ENCODE results near the gene SLC24A1.

Gene SLC24A1

DNA sequence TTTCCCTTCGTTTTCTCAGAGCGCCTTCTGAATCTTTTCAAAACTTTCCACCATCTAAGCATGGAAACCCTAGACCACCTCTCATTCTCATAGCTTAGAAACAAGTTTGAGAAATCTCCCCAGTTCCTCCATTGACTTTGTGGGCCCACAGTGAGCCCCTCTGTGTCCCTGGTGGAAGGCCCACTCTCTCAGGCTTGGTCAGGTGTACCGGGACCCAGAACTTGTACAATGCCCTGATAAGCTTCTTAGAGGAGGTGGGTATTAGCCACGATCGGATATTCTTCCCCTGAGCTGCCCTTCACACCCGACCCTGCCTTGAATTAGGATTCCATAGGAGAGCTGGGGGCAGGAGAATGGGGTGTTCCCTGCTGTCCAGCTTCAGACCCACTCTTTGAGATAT, at the start of gene SLC24A1:
SLC24A1 (plus strand) TSS at position 301 of the 400 bp plus-strand sequence. CDS start 2,143 bp downstream, outside the sequence.
- no peak for DNase-seq (ENCODE audit: low read depth, low spot score)
- ChIA-PET CTCF (interaction anchor here (0.6 to 5.9 kb wide), 4 partner anchors 9 to 229 kb away, joined by 4 to 45 read pairs (median 4); partner anchors contain the start of gene INTS14), POLR2A (interaction anchor here (1.5 kb wide), 1 partner anchor 11 kb away, joined by 3 read pairs; the partner anchor contains the start of gene INTS14)
- no peak within 1 kb of the TSS for H3K4me3 ChIP-seq (ENCODE audit: low read depth, low read length)
- TF ChIP-seq, protein P1, sequence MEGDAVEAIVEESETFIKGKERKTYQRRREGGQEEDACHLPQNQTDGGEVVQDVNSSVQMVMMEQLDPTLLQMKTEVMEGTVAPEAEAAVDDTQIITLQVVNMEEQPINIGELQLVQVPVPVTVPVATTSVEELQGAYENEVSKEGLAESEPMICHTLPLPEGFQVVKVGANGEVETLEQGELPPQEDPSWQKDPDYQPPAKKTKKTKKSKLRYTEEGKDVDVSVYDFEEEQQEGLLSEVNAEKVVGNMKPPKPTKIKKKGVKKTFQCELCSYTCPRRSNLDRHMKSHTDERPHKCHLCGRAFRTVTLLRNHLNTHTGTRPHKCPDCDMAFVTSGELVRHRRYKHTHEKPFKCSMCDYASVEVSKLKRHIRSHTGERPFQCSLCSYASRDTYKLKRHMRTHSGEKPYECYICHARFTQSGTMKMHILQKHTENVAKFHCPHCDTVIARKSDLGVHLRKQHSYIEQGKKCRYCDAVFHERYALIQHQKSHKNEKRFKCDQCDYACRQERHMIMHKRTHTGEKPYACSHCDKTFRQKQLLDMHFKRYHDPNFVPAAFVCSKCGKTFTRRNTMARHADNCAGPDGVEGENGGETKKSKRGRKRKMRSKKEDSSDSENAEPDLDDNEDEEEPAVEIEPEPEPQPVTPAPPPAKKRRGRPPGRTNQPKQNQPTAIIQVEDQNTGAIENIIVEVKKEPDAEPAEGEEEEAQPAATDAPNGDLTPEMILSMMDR (IDR thresholded peaks at IDR 0.05; ENCODE audit: insufficient read depth, low read length, missing control alignments) = no peak

DNA sequence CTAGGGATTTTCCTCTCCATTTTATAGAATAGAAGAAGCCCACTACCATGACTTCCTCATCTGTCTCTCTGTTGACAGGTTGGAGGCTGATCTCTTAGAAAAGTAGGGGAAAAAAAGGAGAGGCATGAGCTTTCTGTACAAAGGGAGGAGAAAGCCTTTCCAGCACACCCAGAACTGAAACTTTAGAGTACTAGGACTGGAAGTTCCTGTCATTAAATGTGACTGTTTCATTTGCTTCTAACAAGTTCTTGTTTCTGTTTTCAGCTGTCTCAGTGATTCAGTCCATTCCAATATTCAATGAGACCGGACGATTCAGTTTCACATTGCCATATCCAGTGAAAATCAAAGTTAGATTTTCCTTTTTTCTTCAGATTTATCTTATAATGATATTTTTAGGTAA, 49.8 kb upstream of the SLC24A1 start:
- TF ChIP-seq, protein P1 (IDR thresholded peaks at IDR 0.05; ENCODE audit: insufficient read depth, low read length, missing control alignments) = no peak
- DNase-seq (ENCODE audit: low read depth, low spot score) = no peak
- CTCF ChIA-PET = no interaction called here
- no peak overlapping the region for H3K4me3 ChIP-seq (ENCODE audit: low read depth, low read length)
- POLR2A ChIA-PET = no interaction called here

DNA sequence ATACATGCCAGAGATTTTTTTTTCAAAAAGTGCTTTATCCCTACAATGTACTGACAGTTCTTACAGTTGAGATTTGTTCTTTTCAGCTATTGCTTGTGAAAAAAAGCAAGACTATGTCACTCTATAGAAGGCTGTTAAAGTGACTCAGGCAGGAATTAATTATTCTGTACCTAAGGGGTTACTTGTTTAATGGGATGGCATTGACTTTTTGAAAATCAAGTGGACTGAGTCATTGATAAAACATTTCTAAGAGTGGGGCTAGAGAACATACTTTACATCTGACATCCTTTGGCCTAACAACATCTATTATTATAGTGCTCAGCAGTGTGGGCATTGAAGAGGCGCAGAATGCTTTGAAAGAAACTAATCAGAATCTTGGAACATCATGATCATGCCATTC, 45.1 kb upstream of the SLC24A1 start:
- ChIA-PET POLR2A (interaction anchor here (1.3 kb wide), 1 partner anchor 272 kb away, joined by 3 read pairs; no protein-coding TSS in a partner anchor), CTCF (interaction anchor here (1.5 kb wide), 1 partner anchor 176 kb away, joined by 4 read pairs; no protein-coding TSS in a partner anchor)
- no peak overlapping the region for H3K4me3 ChIP-seq (ENCODE audit: low read depth, low read length)
- DNase-seq (ENCODE audit: low read depth, low spot score) = peak; percentile 55
- TF ChIP-seq, protein P1 (IDR thresholded peaks at IDR 0.05; ENCODE audit: insufficient read depth, low read length, missing control alignments) = no peak

DNA sequence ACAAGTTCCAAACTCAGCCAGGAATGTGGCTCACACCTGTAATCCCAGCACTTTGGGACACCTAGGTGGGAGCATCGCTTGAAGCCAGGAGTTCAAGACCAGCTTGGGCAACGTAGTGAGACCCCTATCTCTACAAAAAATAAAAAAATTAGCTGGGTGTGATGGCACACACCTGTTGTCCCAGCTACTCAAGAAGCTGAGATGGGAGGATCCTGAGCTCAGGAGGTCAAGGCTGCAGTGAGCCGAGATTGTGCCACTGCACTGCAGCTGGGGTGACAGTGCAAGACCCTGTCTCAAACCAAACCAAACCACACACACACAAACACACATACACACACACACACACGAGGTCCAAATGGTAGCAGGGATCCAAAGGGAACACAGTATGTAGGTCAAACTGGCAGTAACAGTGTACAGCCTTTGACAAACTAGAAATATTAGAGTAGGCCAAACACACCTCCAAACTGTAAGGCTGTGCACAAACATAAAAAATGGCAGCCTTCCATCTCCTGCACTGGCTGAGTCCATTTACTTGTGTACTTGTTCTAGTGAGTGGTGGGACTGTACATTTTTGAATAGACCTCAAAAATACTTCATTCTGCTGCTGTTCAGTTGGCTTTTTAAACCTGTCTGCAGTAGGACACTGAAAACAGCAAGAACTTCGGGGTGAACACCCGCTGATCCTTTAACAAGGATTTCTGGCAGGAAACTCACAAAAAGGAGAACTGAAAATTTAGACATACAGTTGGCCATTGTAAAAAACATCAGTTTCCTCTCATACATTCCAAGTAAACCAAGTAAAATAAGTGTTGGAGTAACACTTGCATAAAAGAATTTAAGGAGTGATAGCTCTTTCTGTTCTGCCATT, 44.4 kb upstream of the SLC24A1 start:
- ChIA-PET CTCF (interaction anchor here (1.5 kb wide), 1 partner anchor 177 kb away, joined by 4 read pairs; no protein-coding TSS in a partner anchor), POLR2A (interaction anchor here (1.3 kb wide), 1 partner anchor 272 kb away, joined by 3 read pairs; no protein-coding TSS in a partner anchor)
- no peak for DNase-seq (ENCODE audit: low read depth, low spot score)
- H3K4me3 ChIP-seq (ENCODE audit: low read depth, low read length) = no peak overlapping the region
- TF ChIP-seq, protein P1 (IDR thresholded peaks at IDR 0.05; ENCODE audit: insufficient read depth, low read length, missing control alignments) = no peak

DNA sequence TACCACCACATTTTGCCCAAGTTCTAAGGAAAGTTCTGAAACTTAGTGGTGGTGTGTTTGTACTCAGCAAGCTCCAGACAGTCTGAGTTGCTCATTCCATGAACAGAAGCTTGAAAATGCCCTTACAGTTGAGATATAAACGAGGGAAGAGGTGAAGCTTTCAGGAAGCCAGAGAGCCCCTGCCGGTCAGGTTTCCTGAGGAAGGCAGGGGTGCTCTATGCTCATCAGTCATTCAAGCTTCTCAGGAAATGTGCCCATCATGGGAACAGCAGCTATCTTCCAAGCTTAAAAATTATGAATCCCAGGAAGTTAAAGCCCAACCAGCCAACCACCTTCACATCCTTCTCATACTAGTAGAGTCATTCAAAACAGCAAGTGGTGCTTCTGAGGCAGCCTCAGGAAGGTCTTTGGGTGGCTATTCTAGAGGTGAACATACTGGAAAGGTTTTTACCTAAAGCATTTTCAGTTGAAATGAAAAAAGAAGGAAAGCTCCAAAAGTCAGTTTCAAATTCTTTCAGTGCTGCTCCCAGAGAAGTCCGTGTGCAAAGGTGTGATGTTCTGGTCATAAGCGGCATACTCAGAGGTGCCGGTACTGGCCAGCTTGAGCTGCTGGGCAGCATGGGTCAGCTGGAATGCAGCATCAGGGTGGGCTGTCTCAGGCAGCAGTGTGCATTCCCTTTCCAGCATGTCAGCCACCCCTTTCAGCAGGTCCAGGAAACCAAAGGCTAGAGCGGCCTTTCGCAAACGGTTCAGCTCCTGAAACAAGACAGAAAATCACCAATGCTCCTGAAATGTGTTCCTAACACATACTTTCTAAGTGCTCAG, 42.6 kb upstream of the SLC24A1 start:
- no peak for DNase-seq (ENCODE audit: low read depth, low spot score)
- CTCF ChIA-PET = interaction anchor here (1.0 to 1.4 kb wide), 3 partner anchors 12 to 178 kb away, joined by 3 to 5 read pairs (median 3); no protein-coding TSS in a partner anchor
- POLR2A ChIA-PET = interaction anchor here (1.1 kb wide), 1 partner anchor 32 kb away, joined by 4 read pairs; the partner anchor contains the start of gene INTS14

More for the DNA sequence above, 42.6 kb upstream of the SLC24A1 start:
- H3K4me3 ChIP-seq (ENCODE audit: low read depth, low read length) = no peak overlapping the region
- TF ChIP-seq, protein P1 (IDR thresholded peaks at IDR 0.05; ENCODE audit: insufficient read depth, low read length, missing control alignments) = no peak

All from AG04449 (cell line).